Ureter (tissue), 1 donor: ENCODE measurements around the gene CHD2. TPM values are rescaled to one million over a fixed set of nuclear protein-coding genes. Genes with fewer than 3 reads are reported as not detected.

ENCODE experiments used
- DNase-seq: peaks from one replicate; pipeline ENCODE4 v3.0.0-alpha.2; 2020; ENCODE audit warnings: low spot score
- total RNA-seq: library from RNA; stranded (reverse); gene quantifications from one replicate; pipeline ENCODE4 v1.2.4, GENCODE V29; 2023
- donor health status: DM: yes; HTN: yes; CAD: no.

Gene CHD2
- total RNA-seq, 1 donor from 2014 or later, result 193 TPM

- no peak for DNase-seq
These were observed 30.0 kb downstream of the CHD2 start for GRCh38 chr15:92930054-92930621.

GRCh38 chr15:92930776-92931175, 30.7 kb downstream of the CHD2 start:
- DNase-seq, result no peak

- no peak for DNase-seq
These were observed 33.0 kb downstream of the CHD2 start for GRCh38 chr15:92932946-92933649.

- DNase-seq, result no peak
These were observed 33.7 kb downstream of the CHD2 start for GRCh38 chr15:92933831-92934230.

- no peak for DNase-seq
These were observed 34.6 kb downstream of the CHD2 start for GRCh38 chr15:92934716-92935115.

- DNase-seq, result no peak
These were observed 36.0 kb downstream of the CHD2 start for GRCh38 chr15:92936138-92936537.

GRCh38 chr15:92936693-92937092, 36.6 kb downstream of the CHD2 start:
- DNase-seq, result no peak

- no peak for DNase-seq
These were observed 37.8 kb downstream of the CHD2 start for GRCh38 chr15:92937901-92938300.

- no peak for DNase-seq
These were observed 38.3 kb downstream of the CHD2 start for GRCh38 chr15:92938387-92938786.

GRCh38 chr15:92941668-92942067, 41.5 kb downstream of the CHD2 start:
- DNase-seq, result no peak

- no peak for DNase-seq
These were observed 42.6 kb downstream of the CHD2 start for GRCh38 chr15:92942706-92943105.

- DNase-seq, result no peak
These were observed 43.5 kb downstream of the CHD2 start for GRCh38 chr15:92943581-92943980.

- DNase-seq, result no peak
These were observed 44.9 kb downstream of the CHD2 start for GRCh38 chr15:92944946-92945521.

- DNase-seq, result no peak
These were observed 47.1 kb downstream of the CHD2 start for GRCh38 chr15:92947071-92947730.

- no peak for DNase-seq
These were observed 49.6 kb downstream of the CHD2 start for GRCh38 chr15:92949604-92950249.

GRCh38 chr15:92951800-92952457, 51.8 kb downstream of the CHD2 start:
- DNase-seq, result no peak

- DNase-seq, result no peak
These were observed 52.3 kb downstream of the CHD2 start for GRCh38 chr15:92952458-92952850.

GRCh38 chr15:92953566-92953965, 53.4 kb downstream of the CHD2 start:
- no peak for DNase-seq

GRCh38 chr15:92954002-92954401, 53.9 kb downstream of the CHD2 start:
- DNase-seq, result no peak

GRCh38 chr15:92954578-92954977, 54.5 kb downstream of the CHD2 start:
- no peak for DNase-seq

GRCh38 chr15:92955706-92956105, 55.6 kb downstream of the CHD2 start:
- DNase-seq, result no peak

- no peak for DNase-seq
These were observed 58.0 kb downstream of the CHD2 start for GRCh38 chr15:92958105-92958504.
